Subcutaneous abdominal adipose tissue (tissue), 5 donors: ENCODE measurements around the gene PHF12.
"Not testable (repeated sequence)": the region's sequence is repeated elsewhere in the genome, so short reads cannot be mapped to it uniquely, and the experiment has no call there.

Experiments used
- H3K27ac ChIP-seq: one replicate; pipeline ENCODE4 v1.7.0; 2013; ENCODE audit warnings: low read depth, mild to moderate bottlenecking, inconsistent platforms, low read length, moderate library complexity
- H3K27me3 ChIP-seq, 5 donors: one replicate each; pipeline ENCODE4 v1.7.0; 2013; ENCODE audit warnings: low read length in 5 of 5, inconsistent platforms in 1 of 5; ENCODE audit not compliant: control insufficient read depth in 5 of 5, insufficient read depth in 4 of 5
- H3K36me3 ChIP-seq, 5 donors: one replicate each; pipeline ENCODE4 v1.7.0; 2013; ENCODE audit warnings: low read length in 5 of 5; ENCODE audit not compliant: control insufficient read depth in 5 of 5, insufficient read depth in 5 of 5
- H3K4me1 ChIP-seq, 5 donors: one replicate each; pipeline ENCODE4 v1.7.0; 2013; ENCODE audit warnings: low read length in 5 of 5, mild to moderate bottlenecking in 3 of 5, moderate library complexity in 1 of 5; ENCODE audit not compliant: control insufficient read depth in 5 of 5, insufficient read depth in 5 of 5
- H3K4me3 ChIP-seq, 5 donors: one replicate each; pipeline ENCODE4 v1.7.0; 2013; ENCODE audit warnings: low read length in 5 of 5, low read depth in 1 of 5
- H3K9ac ChIP-seq, 5 donors: one replicate each; pipeline ENCODE4 v1.7.0; 2013; ENCODE audit warnings: low read length in 5 of 5, mild to moderate bottlenecking in 4 of 5, moderate library complexity in 3 of 5
- H3K9me3 ChIP-seq, 5 donors: one replicate each; pipeline ENCODE4 v1.7.0; 2013; ENCODE audit warnings: low read length in 5 of 5; ENCODE audit not compliant: control insufficient read depth in 5 of 5
- donor health status: healthy.
- donor health status: healthy.
- donor health status: healthy.
- donor health status: healthy.
- donor health status: healthy.

PHF12 gene

GRCh38 chr17:28907709-28908475 lies 43.4 kb downstream of the PHF12 start:
- Histone ChIP-seq H3K27ac (peak overlapping the region; percentile 39), H3K4me3 (no peak overlapping the region), H3K9ac (no peak overlapping the region)

GRCh38 chr17:28906706-28907438 lies 44.4 kb downstream of the PHF12 start:
- H3K9me3 ChIP-seq = no peaks in the 10 kb centered on the region
- H3K9ac ChIP-seq = no peak overlapping the region
- H3K27me3 ChIP-seq = no peaks in the 10 kb centered on the region
- peaks cover 6 to 63% (median 62%) of the 10 kb centered on the region in 5 donors for H3K36me3 ChIP-seq
- H3K4me3 ChIP-seq = no peak overlapping the region
- no peak overlapping the region for H3K27ac ChIP-seq
- peaks cover 6 to 36% (median 13%) of the 10 kb centered on the region in 5 donors for H3K4me1 ChIP-seq

More at GRCh38 chr17:28907709-28908475, 43.4 kb downstream of the PHF12 start:
- H3K27me3 ChIP-seq = no peaks in the 10 kb centered on the region
- H3K4me1 ChIP-seq = peaks cover 6 to 38% (median 7%) of the 10 kb centered on the region in 5 donors
- no peaks in the 10 kb centered on the region for H3K9me3 ChIP-seq
- H3K36me3 ChIP-seq = peaks cover 6 to 73% (median 72%) of the 10 kb centered on the region in 5 donors

GRCh38 chr17:28906276-28906675 lies 45.0 kb downstream of the PHF12 start:
- Histone ChIP-seq H3K4me1 (peaks cover 6 to 36% (median 14%) of the 10 kb centered on the region in 5 donors), H3K9ac (no peak overlapping the region), H3K27me3 (no peaks in the 10 kb centered on the region), H3K36me3 (peaks cover 6 to 57% (median 56%) of the 10 kb centered on the region in 5 donors), H3K27ac (no peak overlapping the region), H3K4me3 (no peak overlapping the region), H3K9me3 (no peaks in the 10 kb centered on the region)

GRCh38 chr17:28904800-28905199 lies 46.5 kb downstream of the PHF12 start:
- H3K27me3 ChIP-seq = no peaks in the 10 kb centered on the region
- peaks cover 5 to 42% (median 41%) of the 10 kb centered on the region in 5 donors for H3K36me3 ChIP-seq
- no peak overlapping the region for H3K4me3 ChIP-seq
- H3K27ac ChIP-seq = no peak overlapping the region
- H3K9ac ChIP-seq = peak overlapping the region in 1 of 5 donors; percentile 32
- peaks cover 6 to 36% (median 14%) of the 10 kb centered on the region in 5 donors for H3K4me1 ChIP-seq
- H3K9me3 ChIP-seq = no peaks in the 10 kb centered on the region

GRCh38 chr17:28903546-28903841 lies 47.8 kb downstream of the PHF12 start:
- Histone ChIP-seq H3K4me3 (peak overlapping the region in 3 of 5 donors; percentile 69 to 77 (median 76)), H3K36me3 (peaks cover 4 to 29% (median 28%) of the 10 kb centered on the region in 5 donors), H3K4me1 (peaks cover 6 to 36% (median 18%) of the 10 kb centered on the region in 5 donors), H3K9ac (peak overlapping the region in 1 of 5 donors; percentile 39)
- not testable (repeated sequence) for H3K9me3 ChIP-seq, H3K27ac ChIP-seq, H3K27me3 ChIP-seq

- H3K27ac ChIP-seq = no peak within 1 kb of the TSS
Measured at GRCh38 chr17:28902819-28903545, 48.3 kb downstream of the PHF12 start, which contains the start of gene DHRS13. Gene DHRS13, minus strand, starts transcription at chr17:28903079. Its CDS starts 135 bp downstream, at chr17:28902944.

GRCh38 chr17:28901866-28902818 lies 49.2 kb downstream of the PHF12 start:
- H3K36me3 ChIP-seq = peaks cover 0 to 16% (median 14%) of the 10 kb centered on the region in 5 donors
- no peak overlapping the region for H3K27ac ChIP-seq
- H3K4me1 ChIP-seq = peaks cover 6 to 41% (median 27%) of the 10 kb centered on the region in 5 donors
- H3K9ac ChIP-seq = peak overlapping the region in 4 of 5 donors; percentile 66 to 74 (median 68)
- H3K4me3 ChIP-seq = peak overlapping the region; percentile 63 to 77 (median 70)
- H3K27me3 ChIP-seq = no peaks in the 10 kb centered on the region
- no peaks in the 10 kb centered on the region for H3K9me3 ChIP-seq

More at GRCh38 chr17:28902819-28903545, 48.3 kb downstream of the PHF12 start, which contains the start of gene DHRS13:
- H3K4me1 ChIP-seq = peaks cover 6 to 36% (median 23%) of the 10 kb centered on the region in 5 donors
- no peaks in the 10 kb centered on the region for H3K9me3 ChIP-seq
- H3K4me3 ChIP-seq = peak within 1 kb of the TSS; percentile 69 to 77 (median 76)
- no peaks in the 10 kb centered on the region for H3K27me3 ChIP-seq
- peaks cover 3 to 24% (median 23%) of the 10 kb centered on the region in 5 donors for H3K36me3 ChIP-seq
- H3K9ac ChIP-seq = peak within 1 kb of the TSS in 4 of 5 donors; percentile 66 to 74 (median 68)

GRCh38 chr17:28900986-28901726 lies 50.2 kb downstream of the PHF12 start:
- Histone ChIP-seq H3K4me3 (no peak overlapping the region), H3K36me3 (peaks cover 0 to 6% (median 5%) of the 10 kb centered on the region in 5 donors), H3K27ac (no peak overlapping the region), H3K27me3 (no peaks in the 10 kb centered on the region), H3K4me1 (peaks cover 7 to 51% (median 33%) of the 10 kb centered on the region in 5 donors), H3K9ac (no peak overlapping the region), H3K9me3 (no peaks in the 10 kb centered on the region)
